Measurements from ENCODE around the gene CCDC85C. TPM values are rescaled to one million over a fixed set of nuclear protein-coding genes. Genes with fewer than 3 reads are reported as not detected.

The CCDC85C gene
- total RNA-seq, 2 donors from 2014 or later: 54.0 to 73.4 TPM

DNA sequence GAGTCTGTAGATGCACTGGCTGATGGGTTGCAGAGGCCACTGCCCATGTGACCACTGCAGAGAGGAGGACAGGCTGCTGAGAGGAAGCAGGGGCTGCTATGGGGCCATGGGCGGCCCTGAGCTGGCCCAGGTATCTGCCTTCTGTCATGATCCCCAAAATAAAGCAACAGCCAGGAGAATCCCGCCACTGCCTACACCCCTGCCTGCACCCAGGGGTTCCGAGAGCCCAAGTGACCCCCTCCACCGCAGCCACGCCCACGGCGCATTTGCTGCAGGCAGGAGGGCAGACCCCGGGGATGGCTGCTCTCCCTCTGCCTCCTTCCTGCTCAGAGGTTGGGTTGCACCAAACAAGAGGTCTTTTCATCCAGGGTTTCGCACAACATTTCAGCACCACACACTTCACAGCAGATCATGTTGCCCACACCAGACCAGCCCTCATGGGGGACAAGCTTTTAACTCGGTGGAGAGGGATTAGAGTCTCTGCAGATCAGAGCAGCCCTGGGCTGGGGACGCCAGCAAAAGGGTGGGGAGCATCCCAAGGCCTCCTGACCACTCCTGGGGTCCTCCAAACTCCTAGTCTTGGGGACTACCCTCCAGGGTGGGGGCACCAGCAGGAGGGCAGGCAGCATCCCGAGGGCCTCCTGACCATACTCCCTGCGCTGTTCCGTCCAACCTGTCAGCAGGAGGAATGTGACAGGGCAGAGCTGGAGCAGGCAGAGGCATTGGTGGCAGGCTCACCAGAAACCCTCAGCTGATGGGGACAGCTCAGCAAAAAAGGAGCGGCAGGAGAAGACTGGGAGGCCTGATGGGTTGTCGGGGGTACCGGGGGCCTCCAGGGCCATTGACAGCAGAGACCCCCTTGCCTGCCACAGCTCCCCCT lies 14.1 kb downstream of the CCDC85C start:
- H3K9ac ChIP-seq (ENCODE audit: low read depth in 2 of 2, low read length in 2 of 2): peak overlapping the region in 1 of 2 donors; percentile 27
- no peaks in the 10 kb centered on the region for H3K9me3 ChIP-seq
- no peak for DNase-seq
- no peaks in the 10 kb centered on the region for H3K4me1 ChIP-seq
- no peak overlapping the region for H3K27ac ChIP-seq
- no peak overlapping the region for H3K4me3 ChIP-seq
- no peaks in the 10 kb centered on the region for H3K27me3 ChIP-seq
- H3K36me3 ChIP-seq: no peaks in the 10 kb centered on the region
- intact Hi-C loops (cut with DNase I): no loop called here
- TF ChIP-seq, protein P1, sequence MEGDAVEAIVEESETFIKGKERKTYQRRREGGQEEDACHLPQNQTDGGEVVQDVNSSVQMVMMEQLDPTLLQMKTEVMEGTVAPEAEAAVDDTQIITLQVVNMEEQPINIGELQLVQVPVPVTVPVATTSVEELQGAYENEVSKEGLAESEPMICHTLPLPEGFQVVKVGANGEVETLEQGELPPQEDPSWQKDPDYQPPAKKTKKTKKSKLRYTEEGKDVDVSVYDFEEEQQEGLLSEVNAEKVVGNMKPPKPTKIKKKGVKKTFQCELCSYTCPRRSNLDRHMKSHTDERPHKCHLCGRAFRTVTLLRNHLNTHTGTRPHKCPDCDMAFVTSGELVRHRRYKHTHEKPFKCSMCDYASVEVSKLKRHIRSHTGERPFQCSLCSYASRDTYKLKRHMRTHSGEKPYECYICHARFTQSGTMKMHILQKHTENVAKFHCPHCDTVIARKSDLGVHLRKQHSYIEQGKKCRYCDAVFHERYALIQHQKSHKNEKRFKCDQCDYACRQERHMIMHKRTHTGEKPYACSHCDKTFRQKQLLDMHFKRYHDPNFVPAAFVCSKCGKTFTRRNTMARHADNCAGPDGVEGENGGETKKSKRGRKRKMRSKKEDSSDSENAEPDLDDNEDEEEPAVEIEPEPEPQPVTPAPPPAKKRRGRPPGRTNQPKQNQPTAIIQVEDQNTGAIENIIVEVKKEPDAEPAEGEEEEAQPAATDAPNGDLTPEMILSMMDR (IDR thresholded peaks at IDR 0.05): no peak

DNA sequence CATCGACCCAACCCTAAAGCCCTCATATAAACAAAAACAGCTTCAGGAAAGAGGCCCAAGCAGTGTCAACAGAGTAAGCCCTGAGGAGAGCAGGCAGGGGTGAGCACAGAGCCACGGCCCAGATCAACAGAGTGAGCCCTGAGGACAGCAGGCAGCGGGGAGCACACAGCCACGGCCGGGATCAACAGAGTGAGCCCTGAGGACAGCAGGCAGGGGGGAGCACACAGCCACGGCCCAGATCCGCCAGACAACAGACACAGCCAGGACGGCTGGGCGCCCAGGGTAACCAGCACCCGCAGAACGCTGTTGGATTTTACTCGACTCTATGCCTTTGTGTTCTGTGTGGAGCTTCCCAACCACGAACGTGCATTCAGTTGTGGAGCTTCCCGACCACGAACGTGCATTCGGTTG lies 15.0 kb downstream of the CCDC85C start:
- TF ChIP-seq, protein P1 (IDR thresholded peaks at IDR 0.05): no peak
- Histone ChIP-seq H3K9me3 (no peaks in the 10 kb centered on the region), H3K27me3 (no peaks in the 10 kb centered on the region), H3K9ac (ENCODE audit: low read depth in 2 of 2, low read length in 2 of 2) (no peak overlapping the region), H3K27ac (no peak overlapping the region), H3K4me3 (no peak overlapping the region), H3K4me1 (no peaks in the 10 kb centered on the region), H3K36me3 (no peaks in the 10 kb centered on the region)
- no peak for DNase-seq
- intact Hi-C loops (cut with DNase I): no loop called here

- DNase-seq: no peak
- H3K9me3 ChIP-seq: no peaks in the 10 kb centered on the region
- H3K36me3 ChIP-seq: no peaks in the 10 kb centered on the region
- TF ChIP-seq, protein P1 (IDR thresholded peaks at IDR 0.05): no peak
- no peak overlapping the region for H3K27ac ChIP-seq
- no peaks in the 10 kb centered on the region for H3K4me1 ChIP-seq
- H3K4me3 ChIP-seq: no peak overlapping the region
- H3K9ac ChIP-seq (ENCODE audit: low read depth in 2 of 2, low read length in 2 of 2): no peak overlapping the region
- intact Hi-C loops (cut with DNase I): no loop called here
- no peaks in the 10 kb centered on the region for H3K27me3 ChIP-seq
Observed at GRCh38 chr14:99587460-99588278, 16.3 kb downstream of the CCDC85C start.

- Histone ChIP-seq H3K27me3 (no peaks in the 10 kb centered on the region), H3K4me3 (no peak overlapping the region), H3K27ac (no peak overlapping the region), H3K36me3 (no peaks in the 10 kb centered on the region), H3K9ac (ENCODE audit: low read depth in 2 of 2, low read length in 2 of 2) (no peak overlapping the region), H3K9me3 (no peaks in the 10 kb centered on the region), H3K4me1 (no peaks in the 10 kb centered on the region)
- DNase-seq: no peak
- intact Hi-C loops (cut with DNase I): no loop called here
- TF ChIP-seq, protein P1 (IDR thresholded peaks at IDR 0.05): no peak
Observed at GRCh38 chr14:99586761-99587459, 17.1 kb downstream of the CCDC85C start.

DNA sequence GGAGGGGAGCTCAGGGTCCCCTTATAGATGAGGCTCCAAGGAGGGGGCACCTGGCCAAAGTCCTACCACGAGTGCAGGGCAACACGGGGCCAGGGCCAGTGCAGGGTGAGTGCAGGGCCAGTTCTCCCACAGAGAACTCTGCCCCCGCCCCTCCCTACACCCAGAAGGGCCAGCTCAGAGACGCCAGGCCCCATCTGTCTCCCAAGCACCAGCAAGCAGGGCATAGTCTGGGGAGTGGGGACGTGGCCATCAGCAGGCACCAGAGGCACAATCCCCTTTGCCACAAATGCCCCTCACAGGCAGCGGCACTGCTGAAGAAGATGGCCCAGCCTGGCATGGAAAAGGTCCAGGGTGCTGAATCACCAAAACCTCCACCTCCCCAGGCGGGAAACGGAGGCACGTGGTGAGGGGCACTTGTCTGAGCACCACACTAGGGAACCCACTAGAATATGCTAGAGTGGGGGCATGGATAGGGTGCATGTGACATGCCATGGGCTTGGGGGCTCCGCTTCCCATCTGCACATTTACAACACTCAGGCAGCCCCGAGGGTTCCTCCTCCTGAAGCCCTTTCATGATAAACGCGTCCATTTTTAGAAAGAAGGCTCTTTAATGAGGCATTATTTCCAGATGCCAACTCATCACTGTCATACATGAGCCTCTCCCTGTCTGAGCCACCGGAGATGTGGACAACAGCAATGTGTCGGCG lies 17.8 kb downstream of the CCDC85C start:
- Histone ChIP-seq H3K27ac (no peak overlapping the region), H3K27me3 (no peaks in the 10 kb centered on the region), H3K4me3 (no peak overlapping the region), H3K9me3 (no peaks in the 10 kb centered on the region), H3K4me1 (no peaks in the 10 kb centered on the region), H3K36me3 (no peaks in the 10 kb centered on the region), H3K9ac (ENCODE audit: low read depth in 2 of 2, low read length in 2 of 2) (no peak overlapping the region)
- intact Hi-C loops (cut with DNase I): no loop called here
- DNase-seq: no peak
- TF ChIP-seq, protein P1 (IDR thresholded peaks at IDR 0.05): no peak

Measured in colonic mucosa (tissue), 4 donors.